K562 (cell line): ENCODE results near the gene ZBTB46. TPM values are rescaled to one million over a fixed set of nuclear protein-coding genes. Genes with fewer than 3 reads are reported as not detected.
A peak's percentile ranks its signal among the peaks of the same experiment; 100 is the strongest.

ENCODE experiments used
- ATF1 ChIP-seq, 2 experiments: fragments of 450-650 bp in 1 of 2; IDR thresholded peaks; 2 replicates each; pipeline ENCODE4 v1.6.1; 2016; ENCODE audit warnings: missing compliant biosample characterization in 1 of 2, missing genetic modification characterization in 1 of 2
- CEBPG ChIP-seq, 3 experiments: fragments of 200-800 bp in 1 of 3; sonication (Bioruptor generic) in 1 of 3; sonication (generic) in 1 of 3; formaldehyde crosslinking in 1 of 3; IDR thresholded peaks in 2 of 3; conservative IDR thresholded peaks in 1 of 3; 2 replicates each; pipeline versions ENCODE4 v1.6.1 to v1.8.0; 2016 to 2022; ENCODE audit warnings: missing compliant biosample characterization in 2 of 3, missing genetic modification characterization in 2 of 3, mild to moderate bottlenecking in 1 of 3, missing genetic modification reagents in 1 of 3
- FOXP1 ChIP-seq: sonication (generic); formaldehyde crosslinking; IDR thresholded peaks from 2 replicates; pipeline ENCODE4 v1.8.0; 2022; ENCODE audit warnings: mild to moderate bottlenecking, missing genetic modification reagents
- POLR2AphosphoS2 ChIP-seq: IDR thresholded peaks from 2 replicates; pipeline ENCODE4 v1.6.1; 2012; ENCODE audit warnings: low read length, improper control_type of control experiment
- POLR2H ChIP-seq: IDR thresholded peaks from 2 replicates; pipeline ENCODE4 v1.6.1; 2016; ENCODE audit warnings: missing genetic modification characterization, low read depth, mild to moderate bottlenecking, control low read depth, missing compliant biosample characterization, moderate library complexity
- PTBP1 ChIP-seq: fragments of 200-400 bp; formaldehyde crosslinking; IDR thresholded peaks from 2 replicates; pipeline ENCODE4 v1.6.1; 2017; ENCODE audit warnings: low read depth, low read length
- RBFOX2 ChIP-seq: fragments of 200-400 bp; formaldehyde crosslinking; IDR thresholded peaks from 2 replicates; pipeline ENCODE4 v1.6.1; 2017; ENCODE audit warnings: low read depth, mild to moderate bottlenecking, low read length, moderate library complexity
- RFX1 ChIP-seq: fragments of 450-650 bp; IDR thresholded peaks from 2 replicates; pipeline ENCODE4 v1.6.1; 2016; ENCODE audit warnings: mild to moderate bottlenecking, moderate library complexity
- SAP30 ChIP-seq: fragments of 200-600 bp; sonication (generic); IDR thresholded peaks from 2 replicates; pipeline ENCODE4 v1.6.1; 2012; ENCODE audit warnings: borderline replicate concordance, low read depth, mild to moderate bottlenecking, moderate library complexity, low read length, control low read depth, inconsistent platforms; ENCODE audit not compliant: insufficient read depth, poor library complexity, severe bottlenecking
- SMARCA4 ChIP-seq: fragments of 450-650 bp; IDR thresholded peaks from 2 replicates; pipeline ENCODE4 v1.6.1; 2016
- SUPT5H ChIP-seq: fragments of 450-650 bp; IDR thresholded peaks from 2 replicates; pipeline ENCODE4 v1.6.1; 2016
- XRCC5 ChIP-seq: fragments of 200-400 bp; formaldehyde crosslinking; IDR thresholded peaks from 2 replicates; pipeline ENCODE4 v1.6.1; 2017; ENCODE audit warnings: low read depth, mild to moderate bottlenecking, low read length
- ZNF143 ChIP-seq: sonication (generic); formaldehyde crosslinking; IDR thresholded peaks from 2 replicates; pipeline ENCODE4 v1.9.0; 2022; ENCODE audit warnings: mild to moderate bottlenecking, missing genetic modification reagents
- polyA plus RNA-seq, 8 experiments: library from polyadenylated mRNA; depleted of rRNA in 4 of 8; stranded (reverse) in 5 of 8; unstranded in 3 of 8; fragments of >200 nt; fragmentation: Nextera tagmentation in 2 of 8; fragmentation: Illumina TruSeq in 1 of 8; extraction: Ambion mirVana in 2 of 8; extraction: Trizol in 1 of 8; gene quantifications; 2 replicates each; pipeline versions ENCODE4 v1.2.1 to v1.2.3, GENCODE V29; 2011 to 2014; ENCODE audit warnings: inconsistent platforms in 1 of 8, missing spikeins in 1 of 8
- total RNA-seq, 7 experiments: library from RNA; depleted of rRNA in 6 of 7; stranded (reverse); fragments of >200 nt in 6 of 7; fragmentation: Illumina TruSeq in 2 of 7; extraction: Trizol in 2 of 7; gene quantifications; 2 replicates each; pipeline versions ENCODE4 v1.2.1 to v1.2.3, GENCODE V29; 2011 to 2021; ENCODE audit warnings: low replicate concordance in 1 of 7
- TF ChIP-seq, protein P1 (sequence below): sonication (generic); IDR thresholded peaks from 2 replicates; pipeline ENCODE4 v1.6.1; 2016
- TF ChIP-seq, protein P2 (sequence below): fragments of 250-450 bp; sonication (Bioruptor Pico); IDR thresholded peaks from 2 replicates; pipeline ENCODE4 v1.5.0; 2020; ENCODE audit warnings: mild to moderate bottlenecking, borderline replicate concordance
- TF ChIP-seq, protein P3 (sequence below): fragments of 450-650 bp; formaldehyde crosslinking; IDR thresholded peaks from 2 replicates; pipeline ENCODE4 v1.4.0; 2022; ENCODE audit warnings: missing genetic modification characterization
- TF ChIP-seq, protein P4 (sequence below): fragments of 150-350 bp; conservative IDR thresholded peaks from 2 replicates; pipeline ENCODE4 v1.6.1; 2014; ENCODE audit warnings: low read length

Gene ZBTB46
- total and polyA plus RNA-seq, 9 of the 15 experiments (the other 6 are each of a cell fraction or from before 2014, with no cell fraction given): 0.29 to 4.1 (median 1.1) TPM

DNA sequence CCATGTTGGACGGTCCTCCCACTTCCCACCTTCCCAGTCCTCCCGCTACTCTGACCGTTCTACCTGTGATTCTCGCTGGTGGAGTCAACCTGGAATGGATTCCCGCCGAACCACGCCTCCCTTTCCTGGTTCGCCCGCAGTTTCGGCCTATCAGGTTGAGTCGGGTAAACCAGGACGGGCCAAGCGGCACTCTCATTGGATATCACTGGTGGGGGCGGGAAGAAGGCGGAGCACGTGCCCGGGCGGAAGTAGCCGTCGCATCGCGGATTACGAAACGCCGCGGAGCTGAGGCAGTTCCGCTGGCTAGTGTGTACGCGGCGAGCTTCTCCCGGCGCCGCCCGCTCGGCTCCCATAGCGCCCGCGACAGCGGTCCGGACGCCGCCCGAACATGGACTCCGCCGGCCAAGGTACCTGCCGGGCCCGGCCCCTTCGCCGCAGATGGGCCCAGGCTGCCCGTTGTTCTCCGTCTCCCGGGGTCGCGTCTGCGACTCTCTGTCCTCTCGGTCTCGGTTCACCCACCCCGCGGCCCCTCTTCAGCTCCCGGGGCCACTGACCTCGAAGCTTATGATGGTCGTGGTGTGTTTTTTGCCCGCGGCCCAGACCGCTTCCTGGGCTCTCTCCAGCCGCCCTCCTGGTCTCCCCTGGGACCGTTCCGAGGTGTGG lies 34.0 kb upstream of the ZBTB46 start, which contains the start of gene TPD52L2 (continued):
- TF ChIP-seq XRCC5 (peak; percentile 73), RBFOX2 (peak; percentile 97), ATF1 (CRISPR knock-in tag; IDR thresholded peaks at IDR 0.05) (peak; percentile 72; the same call in 1 of the 2 replicates), ATF1 (tag; IDR thresholded peaks at IDR 0.05) (peak; percentile 98), RFX1 (no peak), SUPT5H (peak; percentile 93), ZNF143 (CRISPR knock-in tag) (no peak), POLR2H (tag) (peak; percentile 93), CEBPG (CRISPR knock-in tag; IDR thresholded peaks at IDR 0.05) (peak; percentile 95), CEBPG (tag; conservative IDR thresholded peaks at IDR 0.05 in 1 of 2, IDR thresholded peaks at IDR 0.05 in 1 of 2) (peak; percentile 83), POLR2AphosphoS2 (no peak), FOXP1 (CRISPR knock-in tag) (no peak), PTBP1 (no peak), SAP30 (peak; percentile 80), SMARCA4 (no peak)
- TF ChIP-seq, protein P1, sequence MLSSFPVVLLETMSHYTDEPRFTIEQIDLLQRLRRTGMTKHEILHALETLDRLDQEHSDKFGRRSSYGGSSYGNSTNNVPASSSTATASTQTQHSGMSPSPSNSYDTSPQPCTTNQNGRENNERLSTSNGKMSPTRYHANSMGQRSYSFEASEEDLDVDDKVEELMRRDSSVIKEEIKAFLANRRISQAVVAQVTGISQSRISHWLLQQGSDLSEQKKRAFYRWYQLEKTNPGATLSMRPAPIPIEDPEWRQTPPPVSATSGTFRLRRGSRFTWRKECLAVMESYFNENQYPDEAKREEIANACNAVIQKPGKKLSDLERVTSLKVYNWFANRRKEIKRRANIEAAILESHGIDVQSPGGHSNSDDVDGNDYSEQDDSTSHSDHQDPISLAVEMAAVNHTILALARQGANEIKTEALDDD: no peak
- TF ChIP-seq, protein P2, sequence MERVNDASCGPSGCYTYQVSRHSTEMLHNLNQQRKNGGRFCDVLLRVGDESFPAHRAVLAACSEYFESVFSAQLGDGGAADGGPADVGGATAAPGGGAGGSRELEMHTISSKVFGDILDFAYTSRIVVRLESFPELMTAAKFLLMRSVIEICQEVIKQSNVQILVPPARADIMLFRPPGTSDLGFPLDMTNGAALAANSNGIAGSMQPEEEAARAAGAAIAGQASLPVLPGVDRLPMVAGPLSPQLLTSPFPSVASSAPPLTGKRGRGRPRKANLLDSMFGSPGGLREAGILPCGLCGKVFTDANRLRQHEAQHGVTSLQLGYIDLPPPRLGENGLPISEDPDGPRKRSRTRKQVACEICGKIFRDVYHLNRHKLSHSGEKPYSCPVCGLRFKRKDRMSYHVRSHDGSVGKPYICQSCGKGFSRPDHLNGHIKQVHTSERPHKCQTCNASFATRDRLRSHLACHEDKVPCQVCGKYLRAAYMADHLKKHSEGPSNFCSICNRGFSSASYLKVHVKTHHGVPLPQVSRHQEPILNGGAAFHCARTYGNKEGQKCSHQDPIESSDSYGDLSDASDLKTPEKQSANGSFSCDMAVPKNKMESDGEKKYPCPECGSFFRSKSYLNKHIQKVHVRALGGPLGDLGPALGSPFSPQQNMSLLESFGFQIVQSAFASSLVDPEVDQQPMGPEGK (CRISPR knock-in tag): no peak
- TF ChIP-seq, protein P3, sequence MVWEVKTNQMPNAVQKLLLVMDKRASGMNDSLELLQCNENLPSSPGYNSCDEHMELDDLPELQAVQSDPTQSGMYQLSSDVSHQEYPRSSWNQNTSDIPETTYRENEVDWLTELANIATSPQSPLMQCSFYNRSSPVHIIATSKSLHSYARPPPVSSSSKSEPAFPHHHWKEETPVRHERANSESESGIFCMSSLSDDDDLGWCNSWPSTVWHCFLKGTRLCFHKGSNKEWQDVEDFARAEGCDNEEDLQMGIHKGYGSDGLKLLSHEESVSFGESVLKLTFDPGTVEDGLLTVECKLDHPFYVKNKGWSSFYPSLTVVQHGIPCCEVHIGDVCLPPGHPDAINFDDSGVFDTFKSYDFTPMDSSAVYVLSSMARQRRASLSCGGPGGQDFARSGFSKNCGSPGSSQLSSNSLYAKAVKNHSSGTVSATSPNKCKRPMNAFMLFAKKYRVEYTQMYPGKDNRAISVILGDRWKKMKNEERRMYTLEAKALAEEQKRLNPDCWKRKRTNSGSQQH: no peak
- TF ChIP-seq, protein P4, sequence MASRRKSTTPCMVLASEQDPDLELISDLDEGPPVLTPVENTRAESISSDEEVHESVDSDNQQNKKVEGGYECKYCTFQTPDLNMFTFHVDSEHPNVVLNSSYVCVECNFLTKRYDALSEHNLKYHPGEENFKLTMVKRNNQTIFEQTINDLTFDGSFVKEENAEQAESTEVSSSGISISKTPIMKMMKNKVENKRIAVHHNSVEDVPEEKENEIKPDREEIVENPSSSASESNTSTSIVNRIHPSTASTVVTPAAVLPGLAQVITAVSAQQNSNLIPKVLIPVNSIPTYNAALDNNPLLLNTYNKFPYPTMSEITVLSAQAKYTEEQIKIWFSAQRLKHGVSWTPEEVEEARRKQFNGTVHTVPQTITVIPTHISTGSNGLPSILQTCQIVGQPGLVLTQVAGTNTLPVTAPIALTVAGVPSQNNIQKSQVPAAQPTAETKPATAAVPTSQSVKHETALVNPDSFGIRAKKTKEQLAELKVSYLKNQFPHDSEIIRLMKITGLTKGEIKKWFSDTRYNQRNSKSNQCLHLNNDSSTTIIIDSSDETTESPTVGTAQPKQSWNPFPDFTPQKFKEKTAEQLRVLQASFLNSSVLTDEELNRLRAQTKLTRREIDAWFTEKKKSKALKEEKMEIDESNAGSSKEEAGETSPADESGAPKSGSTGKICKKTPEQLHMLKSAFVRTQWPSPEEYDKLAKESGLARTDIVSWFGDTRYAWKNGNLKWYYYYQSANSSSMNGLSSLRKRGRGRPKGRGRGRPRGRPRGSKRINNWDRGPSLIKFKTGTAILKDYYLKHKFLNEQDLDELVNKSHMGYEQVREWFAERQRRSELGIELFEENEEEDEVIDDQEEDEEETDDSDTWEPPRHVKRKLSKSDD: no peak
